CD4-positive, alpha-beta T cell treated with Interleukin-2 at 100 ng/mL for 4 hours (primary cell): ENCODE results near the gene TRPV4.

ENCODE experiments used
- DNase-seq: peaks from one replicate; pipeline ENCODE4 v3.0.0-alpha.2; 2020; ENCODE audit warnings: low spot score

Gene TRPV4

GRCh38 chr12:109760930-109761921, 72.0 kb downstream of the TRPV4 start:
- no peak for DNase-seq

- DNase-seq, result no peak
Observed at GRCh38 chr12:109760031-109760929, 72.9 kb downstream of the TRPV4 start.

GRCh38 chr12:109759595-109759994, 73.6 kb downstream of the TRPV4 start:
- no peak for DNase-seq

DNA sequence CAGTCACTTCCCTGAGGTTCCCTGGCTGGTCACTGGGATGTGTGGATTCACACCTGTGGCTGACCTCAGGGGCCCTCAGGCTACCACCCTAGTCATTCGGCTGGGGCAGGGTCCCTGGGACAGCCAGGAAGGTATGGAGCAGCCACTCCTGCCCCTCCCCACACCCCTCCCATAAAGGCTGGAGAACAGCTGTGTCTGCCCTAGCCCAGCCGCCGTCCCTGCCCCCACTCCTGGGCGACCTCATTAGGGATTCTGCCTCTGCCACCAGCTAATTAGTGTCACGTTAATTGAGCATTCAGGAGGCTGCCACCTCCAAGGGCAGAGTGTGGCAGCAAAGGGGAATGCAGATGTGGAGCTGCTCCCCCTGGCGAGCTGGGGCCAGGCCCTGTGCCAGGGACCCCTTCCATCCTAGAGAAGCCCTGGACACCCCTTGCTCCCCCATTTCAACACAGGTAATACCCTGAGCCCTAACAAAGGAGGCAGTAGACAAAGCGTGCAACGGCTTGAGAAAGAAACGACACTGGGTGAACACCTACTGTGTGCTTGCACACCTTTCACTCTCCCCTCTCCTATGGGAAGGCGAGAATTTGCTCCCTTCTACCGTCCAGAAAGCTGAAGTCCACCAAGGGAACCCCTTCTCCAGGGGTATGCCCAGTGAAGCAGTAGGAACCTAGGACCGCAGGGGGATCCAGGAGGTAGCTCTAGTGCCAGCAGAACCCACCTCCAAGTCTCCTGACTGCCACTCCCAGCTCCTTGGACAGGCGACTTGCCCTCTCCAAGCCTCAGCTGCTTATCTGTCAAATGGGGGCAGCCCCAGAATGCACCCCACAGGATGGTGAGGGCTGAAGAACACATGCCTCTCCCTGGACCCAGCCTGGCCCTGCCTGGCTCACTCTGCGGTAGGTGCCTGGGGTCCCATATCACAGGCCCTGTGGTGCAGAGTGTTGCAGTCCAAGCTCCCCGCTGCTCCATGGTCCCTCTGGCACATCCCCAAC, 74.5 kb downstream of the TRPV4 start:
- DNase-seq, result no peak

GRCh38 chr12:109757671-109758265, 75.4 kb downstream of the TRPV4 start:
- no peak for DNase-seq

DNA sequence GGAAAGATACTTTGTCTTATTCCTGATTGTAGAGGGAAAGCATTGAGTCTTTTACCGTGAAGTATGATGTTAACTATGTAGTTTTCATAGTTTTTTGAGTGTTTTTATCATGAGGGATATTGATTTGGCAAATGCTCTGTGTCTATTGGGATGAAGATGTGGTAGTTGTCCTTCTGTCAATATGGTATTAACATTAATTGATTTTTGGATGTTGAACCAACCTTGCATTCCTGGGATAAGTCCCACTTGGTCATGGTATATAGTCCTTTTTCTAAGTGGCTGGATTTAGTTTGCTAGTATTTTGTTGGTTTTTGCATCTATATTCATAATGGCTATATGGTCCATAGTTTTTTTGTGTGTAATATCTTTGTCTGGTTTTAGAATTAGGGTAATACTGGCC, 76.7 kb downstream of the TRPV4 start:
- DNase-seq, result no peak

- DNase-seq, result no peak
Observed at GRCh38 chr12:109753959-109754358, 79.2 kb downstream of the TRPV4 start.

DNA sequence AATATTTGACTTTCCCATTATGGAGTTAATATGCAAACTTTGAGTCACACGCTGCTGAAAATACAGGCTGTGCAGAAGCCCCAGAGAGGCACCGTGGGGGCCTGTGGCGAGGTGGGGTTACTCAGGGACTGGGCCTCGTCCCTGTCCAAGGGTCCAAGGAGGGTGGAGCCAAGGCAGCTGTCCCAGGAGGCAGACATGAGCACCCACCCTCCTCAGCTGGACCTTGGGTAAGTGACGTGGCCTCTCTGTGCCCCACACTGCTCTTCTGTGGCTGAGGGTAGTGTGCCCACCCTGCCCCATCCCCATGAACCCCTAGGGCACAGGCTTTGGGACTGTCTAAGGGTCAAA, 80.2 kb downstream of the TRPV4 start:
- no peak for DNase-seq

DNA sequence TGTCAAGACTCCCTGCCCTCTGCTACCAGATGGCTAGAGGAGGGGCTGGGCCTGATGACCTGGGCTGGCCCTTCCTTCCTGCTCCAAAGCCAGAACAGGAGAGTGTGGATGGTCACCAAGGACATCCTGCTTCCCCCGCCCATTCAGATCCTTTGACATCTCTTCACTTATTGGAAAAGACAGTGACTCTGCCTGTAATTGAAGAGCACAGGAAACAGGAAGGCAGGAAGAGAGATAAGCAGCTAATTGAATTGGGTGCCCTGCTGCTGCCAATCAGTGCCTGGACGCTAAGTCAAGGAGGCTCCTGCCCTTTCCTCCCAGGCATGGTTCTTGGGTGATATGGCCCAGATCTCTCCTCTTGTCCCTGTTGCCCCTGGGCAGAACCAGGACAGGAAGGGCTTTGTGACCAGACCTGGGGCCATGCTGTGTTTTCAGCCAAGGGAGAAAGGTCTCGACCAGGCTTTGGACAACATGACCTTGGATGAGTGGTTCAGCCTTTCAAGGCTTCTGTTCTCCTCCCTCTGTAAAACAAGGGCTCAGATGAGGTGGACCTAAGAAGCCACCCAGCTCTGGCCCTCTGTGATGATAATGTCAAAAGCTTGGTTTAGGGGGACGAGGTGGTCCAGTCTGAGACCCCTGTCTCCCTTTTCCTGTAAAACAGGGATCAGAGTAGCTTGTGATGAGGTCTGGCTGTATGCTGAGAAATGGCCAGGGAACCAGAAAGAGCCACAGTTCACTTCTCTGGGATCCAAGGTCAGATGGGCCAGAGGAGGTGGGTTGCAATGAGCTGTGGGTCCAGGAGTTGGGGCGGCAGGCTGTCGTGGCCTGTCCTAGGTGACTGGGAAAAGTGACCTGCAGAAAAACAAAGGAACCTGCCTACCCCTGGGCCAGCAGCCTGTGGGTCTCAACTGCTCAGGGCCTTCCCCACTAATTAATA, 80.8 kb downstream of the TRPV4 start:
- DNase-seq, result no peak

GRCh38 chr12:109744986-109745942, 87.9 kb downstream of the TRPV4 start:
- no peak for DNase-seq

DNA sequence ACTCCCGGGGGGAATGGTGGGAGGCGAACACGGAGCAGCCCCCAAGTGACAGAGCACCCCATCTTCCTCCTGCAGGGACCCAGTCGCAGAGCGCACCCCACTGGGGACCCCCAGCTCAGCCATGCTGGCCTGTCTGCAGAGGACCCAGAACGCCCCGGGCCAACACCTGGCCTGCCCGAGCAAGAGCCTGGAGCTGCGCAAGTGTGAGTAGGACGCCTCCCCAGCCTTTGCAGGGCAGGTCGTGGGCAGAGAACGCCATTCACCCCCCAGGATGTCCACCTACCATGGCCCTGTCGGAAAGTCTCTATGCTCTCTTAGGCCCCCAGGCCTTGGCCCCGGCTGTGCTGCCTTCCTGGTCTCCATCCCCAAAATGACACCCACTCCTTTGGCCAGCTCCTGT, 89.2 kb downstream of the TRPV4 start:
- no peak for DNase-seq

- DNase-seq, result no peak
Observed at GRCh38 chr12:109743076-109743910, 89.9 kb downstream of the TRPV4 start.

DNA sequence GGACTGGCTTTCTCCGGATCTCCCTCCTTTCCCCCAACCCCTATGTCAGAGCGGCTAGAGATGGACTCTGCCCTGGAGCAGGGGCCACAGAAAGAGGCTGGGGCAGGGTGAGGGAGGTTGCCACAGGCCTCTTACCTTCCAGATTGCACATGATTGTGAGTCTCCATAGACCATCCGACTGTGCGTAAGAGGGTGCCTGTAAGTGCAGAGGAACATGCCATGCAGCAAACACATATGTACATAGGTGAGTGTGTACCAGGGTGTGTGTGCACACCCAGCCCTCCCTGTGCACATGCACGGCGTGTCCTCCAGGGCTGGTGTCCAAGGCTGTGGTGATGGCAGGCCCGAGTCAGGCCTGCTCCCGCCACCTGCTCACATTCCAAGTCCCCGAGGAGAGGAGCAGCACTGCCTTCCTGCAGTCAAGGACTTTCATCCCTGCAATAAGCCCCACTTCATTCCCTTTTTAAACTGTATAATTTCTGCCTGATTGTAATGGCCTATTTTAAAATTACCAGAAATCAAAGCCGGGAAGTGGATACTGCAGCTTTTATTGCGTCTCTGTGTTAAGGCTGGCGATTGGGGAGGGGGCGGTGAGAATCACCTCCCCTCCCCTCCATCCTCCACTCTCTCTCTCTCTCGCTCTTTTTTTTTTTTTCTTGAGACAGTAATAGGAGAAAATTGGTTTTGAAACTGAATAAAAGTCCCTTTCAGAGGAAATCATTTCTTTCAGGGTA, 91.1 kb downstream of the TRPV4 start:
- no peak for DNase-seq

- DNase-seq, result no peak
Observed at GRCh38 chr12:109741286-109741969, 91.8 kb downstream of the TRPV4 start.

GRCh38 chr12:109740694-109741245, 92.4 kb downstream of the TRPV4 start:
- no peak for DNase-seq
